ENCODE measurements around the gene HS1BP3. TPM values are rescaled to one million over a fixed set of nuclear protein-coding genes. Genes with fewer than 3 reads are reported as not detected.

The HS1BP3 gene
- total RNA-seq, 1 donor from 2014 or later: 14.4 TPM

GRCh38 chr2:20626698-20627513 is 24.0 kb downstream of the HS1BP3 start:
- TF ChIP-seq CTCF (conservative IDR thresholded peaks at IDR 0.05; ENCODE audit: low read depth, low read length): no peak
- peak; percentile 78 for DNase-seq (ENCODE audit: low read depth)
- H3K4me3 ChIP-seq (ENCODE audit: low read depth, low read length): no peak overlapping the region

GRCh38 chr2:20626392-20626697 is 24.6 kb downstream of the HS1BP3 start:
- TF ChIP-seq CTCF (conservative IDR thresholded peaks at IDR 0.05; ENCODE audit: low read depth, low read length): no peak
- H3K4me3 ChIP-seq (ENCODE audit: low read depth, low read length): no peak overlapping the region
- DNase-seq (ENCODE audit: low read depth): no peak

GRCh38 chr2:20625491-20626391 is 25.2 kb downstream of the HS1BP3 start:
- DNase-seq (ENCODE audit: low read depth): no peak
- H3K4me3 ChIP-seq (ENCODE audit: low read depth, low read length): no peak overlapping the region
- peak; percentile 32 for TF ChIP-seq CTCF (conservative IDR thresholded peaks at IDR 0.05; ENCODE audit: low read depth, low read length)

- no peak for DNase-seq (ENCODE audit: low read depth)
- H3K4me3 ChIP-seq (ENCODE audit: low read depth, low read length): no peak overlapping the region
- TF ChIP-seq CTCF (conservative IDR thresholded peaks at IDR 0.05; ENCODE audit: low read depth, low read length): no peak
These were observed 25.9 kb downstream of the HS1BP3 start for GRCh38 chr2:20624884-20625485.

GRCh38 chr2:20624156-20624883 is 26.6 kb downstream of the HS1BP3 start:
- TF ChIP-seq CTCF (conservative IDR thresholded peaks at IDR 0.05; ENCODE audit: low read depth, low read length): no peak
- no peak for DNase-seq (ENCODE audit: low read depth)
- no peak overlapping the region for H3K4me3 ChIP-seq (ENCODE audit: low read depth, low read length)

- no peak overlapping the region for H3K4me3 ChIP-seq (ENCODE audit: low read depth, low read length)
- no peak for DNase-seq (ENCODE audit: low read depth)
- no peak for TF ChIP-seq CTCF (conservative IDR thresholded peaks at IDR 0.05; ENCODE audit: low read depth, low read length)
These were observed 27.1 kb downstream of the HS1BP3 start for GRCh38 chr2:20623741-20624155.
